HUES64 (cell line): ENCODE data around the gene ANKS4B.

Experiments used
- H3K27ac ChIP-seq: 2 replicates; pipeline ENCODE4 v1.7.0; 2013; ENCODE audit warnings: low read depth, low read length, inconsistent platforms
- H3K27me3 ChIP-seq: 2 replicates; pipeline ENCODE4 v1.6.1; 2013; ENCODE audit warnings: mild to moderate bottlenecking, low read length; ENCODE audit not compliant: insufficient read depth
- H3K36me3 ChIP-seq: 2 replicates; pipeline ENCODE4 v1.6.1; 2013; ENCODE audit warnings: mild to moderate bottlenecking, low read length; ENCODE audit not compliant: insufficient read depth
- H3K4me1 ChIP-seq: 2 replicates; pipeline ENCODE4 v1.6.1; 2013; ENCODE audit warnings: mild to moderate bottlenecking, low read length, moderate library complexity; ENCODE audit not compliant: insufficient read depth
- H3K4me3 ChIP-seq: 2 replicates; pipeline ENCODE4 v1.5.1; 2013; ENCODE audit warnings: mild to moderate bottlenecking, low read length, moderate library complexity
- H3K9ac ChIP-seq: 2 replicates; pipeline ENCODE4 v1.6.1; 2013; ENCODE audit warnings: mild to moderate bottlenecking, low read depth, low read length
- H3K9me3 ChIP-seq: 2 replicates; pipeline ENCODE4 v1.6.1; 2013; ENCODE audit warnings: low read depth, low read length; ENCODE audit not compliant: insufficient read depth
- WGBS: fragments of 150-250, 120-280 bp; methylation state at CpG from one replicate; pipeline ENCODE4 v1.1.7; 2013; ENCODE audit warnings: missing lambda C conversion rate; 5-methylcytosine and 5-hydroxymethylcytosine counted together

The ANKS4B gene

GRCh38 chr16:21301168-21301894, 67.8 kb downstream of the ANKS4B start:
- under 1% methylated on average over 60 of the region's 60 CpGs for WGBS
- H3K27ac ChIP-seq, result no peak overlapping the region
- H3K36me3 ChIP-seq, result no peaks in the 10 kb centered on the region
- no peaks in the 10 kb centered on the region for H3K9me3 ChIP-seq
- peaks cover 62% of the 10 kb centered on the region for H3K27me3 ChIP-seq
- H3K4me1 ChIP-seq, result peaks cover 10% of the 10 kb centered on the region; the same call in 1 of the 2 replicates
- H3K9ac ChIP-seq, result no peak overlapping the region
- H3K4me3 ChIP-seq, result peak overlapping the region; percentile 71

- 2% methylated on average over 17 of the region's 17 CpGs for WGBS
- Histone ChIP-seq H3K9me3 (no peaks in the 10 kb centered on the region), H3K27me3 (peaks cover 63% of the 10 kb centered on the region), H3K4me1 (peaks cover 10% of the 10 kb centered on the region; the same call in 1 of the 2 replicates), H3K9ac (no peak overlapping the region), H3K4me3 (peak overlapping the region; percentile 71), H3K36me3 (no peaks in the 10 kb centered on the region), H3K27ac (no peak overlapping the region)
Measured at GRCh38 chr16:21301895-21302291, 68.4 kb downstream of the ANKS4B start.

GRCh38 chr16:21302454-21302853, 69.0 kb downstream of the ANKS4B start:
- no peaks in the 10 kb centered on the region for H3K9me3 ChIP-seq
- no peaks in the 10 kb centered on the region for H3K36me3 ChIP-seq
- 0 out of 2 replicates have a peak overlapping the region, but pooled peaks have one; percentile 71 for H3K4me3 ChIP-seq
- H3K27ac ChIP-seq, result no peak overlapping the region
- H3K27me3 ChIP-seq, result peaks cover 63% of the 10 kb centered on the region
- no peak overlapping the region for H3K9ac ChIP-seq
- 6% methylated on average over 3 of the region's 3 CpGs for WGBS
- peaks cover 10% of the 10 kb centered on the region; the same call in 1 of the 2 replicates for H3K4me1 ChIP-seq

- no peak overlapping the region for H3K9ac ChIP-seq
- no peaks in the 10 kb centered on the region for H3K36me3 ChIP-seq
- H3K4me1 ChIP-seq, result peaks cover 10% of the 10 kb centered on the region; the same call in 1 of the 2 replicates
- H3K4me3 ChIP-seq, result no peak overlapping the region
- no peak overlapping the region for H3K27ac ChIP-seq
- peaks cover 63% of the 10 kb centered on the region for H3K27me3 ChIP-seq
- WGBS, result 12% methylated on average over 4 of the region's 4 CpGs
- no peaks in the 10 kb centered on the region for H3K9me3 ChIP-seq
Measured at GRCh38 chr16:21302898-21303528, 69.5 kb downstream of the ANKS4B start.
